ENCODE data around the gene F10. TPM values are rescaled to one million over a fixed set of nuclear protein-coding genes. Genes with fewer than 3 reads are reported as not detected.

Gene F10
- total RNA-seq, 2 donors from 2014 or later: 10.2 to 48.0 TPM

- H3K36me3 ChIP-seq: no peaks in the 10 kb centered on the region
- no peaks in the 10 kb centered on the region for H3K27me3 ChIP-seq (replicated peaks; ENCODE audit: insufficient read depth)
- DNase-seq (ENCODE audit: low spot score): no peak
- intact Hi-C loops (cut with DNase I): no loop called here
- 90% methylated on average over 9 of the region's 9 CpGs for WGBS
- H3K4me1 ChIP-seq (replicated peaks): no peaks in the 10 kb centered on the region
- H3K9me3 ChIP-seq: no peaks in the 10 kb centered on the region
- TF ChIP-seq POLR2A (IDR thresholded peaks at IDR 0.05) (no peak), CTCF (IDR thresholded peaks at IDR 0.05) (no peak), POLR2AphosphoS5 (IDR thresholded peaks at IDR 0.05) (no peak)
- no peak overlapping the region for H3K4me3 ChIP-seq
- no peak overlapping the region for H3K27ac ChIP-seq
Observed at GRCh38 chr13:113146750-113147149, 24.2 kb downstream of the F10 start.

- WGBS: 90% methylated on average over 8 of the region's 8 CpGs
- no peaks in the 10 kb centered on the region for H3K27me3 ChIP-seq (replicated peaks; ENCODE audit: insufficient read depth)
- DNase-seq (ENCODE audit: low spot score): no peak
- H3K36me3 ChIP-seq: no peaks in the 10 kb centered on the region
- no peaks in the 10 kb centered on the region for H3K9me3 ChIP-seq
- H3K4me3 ChIP-seq: no peak overlapping the region
- intact Hi-C loops (cut with DNase I): no loop called here
- H3K4me1 ChIP-seq (replicated peaks): no peaks in the 10 kb centered on the region
- no peak overlapping the region for H3K27ac ChIP-seq
- TF ChIP-seq CTCF (IDR thresholded peaks at IDR 0.05): no peak
- TF ChIP-seq POLR2A (IDR thresholded peaks at IDR 0.05): no peak
- no peak for TF ChIP-seq POLR2AphosphoS5 (IDR thresholded peaks at IDR 0.05)
Observed at GRCh38 chr13:113147206-113147605, 24.6 kb downstream of the F10 start.

GRCh38 chr13:113148407-113148806, 25.8 kb downstream of the F10 start:
- Histone ChIP-seq H3K4me3 (no peak overlapping the region), H3K27me3 (replicated peaks; ENCODE audit: insufficient read depth) (no peaks in the 10 kb centered on the region), H3K4me1 (replicated peaks) (no peaks in the 10 kb centered on the region), H3K27ac (no peak overlapping the region), H3K36me3 (no peaks in the 10 kb centered on the region), H3K9me3 (no peaks in the 10 kb centered on the region)
- no peak for TF ChIP-seq POLR2A (IDR thresholded peaks at IDR 0.05)
- no peak for TF ChIP-seq POLR2AphosphoS5 (IDR thresholded peaks at IDR 0.05)
- TF ChIP-seq CTCF (IDR thresholded peaks at IDR 0.05): no peak
- intact Hi-C loops (cut with DNase I): no loop called here
- 94% methylated on average over 13 of the region's 13 CpGs for WGBS
- no peak for DNase-seq (ENCODE audit: low spot score)

- Histone ChIP-seq H3K36me3 (no peaks in the 10 kb centered on the region), H3K27me3 (replicated peaks; ENCODE audit: insufficient read depth) (no peaks in the 10 kb centered on the region), H3K9me3 (no peaks in the 10 kb centered on the region), H3K4me3 (no peak overlapping the region), H3K4me1 (replicated peaks) (no peaks in the 10 kb centered on the region), H3K27ac (no peak overlapping the region)
- TF ChIP-seq POLR2A (IDR thresholded peaks at IDR 0.05) (no peak), POLR2AphosphoS5 (IDR thresholded peaks at IDR 0.05) (no peak), CTCF (IDR thresholded peaks at IDR 0.05) (no peak)
- 94% methylated on average over 33 of the region's 38 CpGs for WGBS
- intact Hi-C loops (cut with DNase I): no loop called here
- DNase-seq (ENCODE audit: low spot score): no peak
Observed at GRCh38 chr13:113148940-113149503, 26.4 kb downstream of the F10 start.

All from prostate gland (tissue), 2 donors.